Measurements from ENCODE around the gene CDK14.

CDK14 gene

DNA sequence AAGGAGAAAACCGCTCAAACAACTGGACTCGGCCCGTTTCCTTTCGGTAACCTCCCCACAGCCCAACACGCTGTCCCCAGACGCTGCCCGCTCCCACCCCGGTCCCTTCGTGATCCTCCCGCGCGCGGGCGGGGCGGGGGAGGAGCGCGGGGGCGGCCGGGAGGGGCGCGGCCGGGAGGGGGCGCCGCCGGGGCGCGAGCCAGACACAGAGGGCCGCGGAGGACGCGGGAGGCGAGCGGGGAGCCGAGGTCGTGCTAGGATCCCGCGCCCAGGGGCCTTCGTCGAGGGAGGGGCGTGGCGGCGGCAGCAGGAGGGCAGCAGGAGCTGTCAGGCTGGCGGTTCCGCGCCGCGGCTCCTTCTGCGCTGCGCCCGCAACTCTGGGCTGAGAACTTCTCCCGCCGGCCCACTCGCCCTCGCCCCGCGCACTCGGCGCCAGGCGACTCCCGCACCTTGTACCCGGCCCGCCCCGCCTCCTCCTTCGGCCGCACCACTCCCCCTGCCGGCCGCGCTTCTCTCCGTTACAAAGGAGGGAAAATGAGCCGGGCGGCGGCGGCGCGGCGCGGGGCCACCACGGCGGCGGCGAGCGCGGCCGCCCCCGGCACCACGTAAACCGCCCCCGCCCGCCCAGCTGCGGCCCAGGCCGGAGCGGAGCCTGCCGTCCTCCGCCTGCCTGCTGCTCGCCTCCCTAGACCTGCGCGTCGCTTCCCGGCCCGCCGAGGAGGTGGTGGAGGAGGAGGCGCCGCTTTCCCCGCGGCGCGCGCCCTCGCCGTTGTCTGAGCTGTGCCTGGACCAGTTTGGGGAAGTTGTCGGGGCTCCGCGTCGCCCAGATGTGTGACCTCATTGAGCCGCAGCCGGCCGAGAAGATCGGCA lies at the start of gene CDK14:
CDK14 (plus strand) TSS at position 521 of the 870 bp plus-strand sequence; CDS start at position 828, 307 bp downstream.
- DNase-seq, result peak in 1 of 2 experiments; percentile 63

DNA sequence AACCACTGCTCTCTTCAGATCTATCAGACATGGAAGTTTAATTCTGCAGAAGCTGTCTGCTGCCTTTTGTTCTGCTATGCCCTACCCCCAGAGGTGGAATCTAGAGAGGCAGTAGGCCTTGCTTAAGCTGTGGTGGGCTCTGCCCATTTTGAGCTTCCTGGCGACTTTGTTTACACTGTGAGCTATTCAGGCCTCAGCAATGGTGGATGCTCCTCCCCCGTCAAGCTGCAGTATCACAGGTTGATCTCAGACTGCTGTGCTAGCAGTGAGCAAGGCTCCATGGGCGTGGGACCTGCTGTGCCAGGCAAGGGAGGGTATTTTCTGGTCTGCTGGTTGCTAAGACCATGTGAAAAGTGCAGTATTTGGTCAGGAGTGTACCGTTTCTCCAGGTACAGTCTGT lies 45.1 kb upstream of the CDK14 start:
- no peak for DNase-seq

- DNase-seq, result no peak
Observed at GRCh38 chr7:90552521-90552920, 43.6 kb upstream of the CDK14 start.

DNA sequence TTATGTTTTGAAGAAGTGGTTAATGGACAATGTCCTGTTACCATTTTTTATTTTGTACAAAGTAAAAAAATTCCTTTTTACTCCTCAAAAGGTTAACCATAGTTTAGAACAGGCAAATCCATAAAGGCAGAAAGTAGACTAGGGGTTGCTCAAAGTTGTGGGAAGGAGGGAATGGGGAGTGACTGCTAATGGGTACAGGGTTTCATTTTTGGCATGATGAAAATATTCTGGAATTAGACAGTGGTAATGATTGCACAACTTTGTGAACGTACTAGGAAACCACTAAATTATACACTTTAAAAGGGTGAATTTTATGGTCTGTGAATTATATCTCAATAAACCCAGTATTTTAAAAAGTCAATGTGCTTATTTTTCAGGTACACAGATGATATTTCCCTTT lies 35.4 kb upstream of the CDK14 start:
- DNase-seq, result no peak

GRCh38 chr7:90563286-90563685 lies 32.8 kb upstream of the CDK14 start:
- DNase-seq, result no peak

DNA sequence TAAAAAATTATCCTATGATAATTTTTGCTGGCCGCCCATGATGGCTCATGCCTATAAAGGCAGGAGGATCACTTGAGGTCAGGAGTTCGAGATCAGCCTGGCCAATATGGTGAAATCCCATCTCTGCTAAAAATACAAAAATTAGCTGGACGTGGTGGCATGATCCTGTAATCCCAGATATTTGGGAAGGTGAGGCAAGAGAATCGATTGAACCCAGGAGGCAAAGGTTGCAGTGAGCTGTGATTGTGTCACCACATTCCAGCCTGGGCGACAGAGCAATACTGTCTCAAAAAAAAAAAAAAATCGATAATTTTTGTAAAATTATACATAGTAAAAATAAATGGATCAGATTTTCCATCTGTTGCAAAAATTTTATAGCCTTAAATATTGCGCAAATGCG lies 31.7 kb upstream of the CDK14 start:
- no peak for DNase-seq

GRCh38 chr7:90568213-90568612 lies 27.9 kb upstream of the CDK14 start:
- no peak for DNase-seq

GRCh38 chr7:90569368-90569767 lies 26.8 kb upstream of the CDK14 start:
- no peak for DNase-seq

DNA sequence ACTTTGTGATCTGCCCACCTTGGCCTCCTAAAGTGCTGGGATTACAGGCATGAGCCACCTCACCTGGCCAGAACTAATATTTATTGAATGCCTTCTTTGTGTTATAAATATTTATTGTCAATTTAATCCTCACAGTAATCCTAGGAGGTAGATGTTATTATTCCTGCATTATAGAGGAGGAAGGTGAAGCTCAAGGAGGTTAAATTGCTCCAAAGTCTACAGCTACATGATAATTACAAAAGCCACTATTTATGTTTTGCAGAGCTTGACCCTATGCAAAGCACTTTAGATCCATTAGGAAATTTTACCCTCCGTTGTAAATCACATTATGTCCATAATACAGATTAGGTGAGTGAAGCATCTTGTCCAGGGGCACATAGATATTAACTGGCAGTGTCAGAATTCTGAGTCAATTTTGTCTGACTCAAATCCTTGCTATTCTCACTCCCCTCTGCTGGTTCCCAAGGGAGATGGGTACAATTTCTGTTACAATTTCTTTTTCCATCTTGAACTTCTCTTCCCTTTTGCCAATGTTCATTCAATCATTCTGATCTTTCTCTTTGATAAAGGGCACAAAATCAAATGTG lies 25.7 kb upstream of the CDK14 start:
- no peak for DNase-seq

GRCh38 chr7:90574146-90574819 lies 21.8 kb upstream of the CDK14 start:
- no peak for DNase-seq

- no peak for DNase-seq
Observed at GRCh38 chr7:90574820-90575187, 21.3 kb upstream of the CDK14 start.

- no peak for DNase-seq
Observed at GRCh38 chr7:90579181-90579688, 16.9 kb upstream of the CDK14 start.

GRCh38 chr7:90580051-90580450 lies 16.1 kb upstream of the CDK14 start:
- DNase-seq, result no peak

DNA sequence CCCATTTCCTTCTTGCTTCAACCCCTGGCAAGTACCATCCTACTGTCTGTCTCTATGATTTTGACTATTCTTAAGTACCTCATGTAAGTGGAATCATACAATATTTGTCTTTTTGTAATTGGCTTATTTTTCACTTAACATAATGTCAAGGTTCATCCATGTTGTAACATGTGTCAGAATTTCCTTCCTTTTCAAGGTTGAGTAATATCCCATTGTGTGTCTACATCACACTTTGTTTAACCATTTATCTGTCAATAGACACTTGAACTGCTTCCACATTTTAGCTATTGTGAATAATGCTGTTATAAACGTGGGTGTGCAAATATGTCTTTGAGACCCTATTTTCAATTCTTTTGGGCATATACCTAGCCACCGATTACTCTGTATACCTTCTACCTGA lies 14.0 kb upstream of the CDK14 start:
- no peak for DNase-seq

DNA sequence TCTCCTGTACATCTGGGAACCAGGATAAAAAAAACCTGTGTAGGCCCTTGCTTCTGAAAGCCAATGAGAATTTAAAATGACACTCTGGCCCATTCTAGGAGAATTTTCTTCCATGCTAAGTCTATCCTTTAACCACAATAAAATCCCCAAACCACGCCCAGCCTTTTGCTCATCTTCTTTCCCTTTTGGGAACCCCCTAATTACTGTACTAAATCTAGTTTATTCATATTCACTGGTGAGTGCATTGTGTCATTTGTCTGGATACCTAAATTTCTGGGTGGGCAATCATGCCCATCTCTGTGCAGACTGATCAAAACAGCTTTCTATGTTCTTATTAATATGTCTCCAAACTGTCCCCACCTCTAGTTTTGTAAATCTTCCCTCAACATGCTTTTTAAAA lies 11.7 kb upstream of the CDK14 start:
- no peak for DNase-seq

GRCh38 chr7:90586091-90586490 lies 10.0 kb upstream of the CDK14 start:
- peak; percentile 8 to 48 for DNase-seq

GRCh38 chr7:90587766-90588165 lies 8.4 kb upstream of the CDK14 start:
- DNase-seq, result no peak

DNA sequence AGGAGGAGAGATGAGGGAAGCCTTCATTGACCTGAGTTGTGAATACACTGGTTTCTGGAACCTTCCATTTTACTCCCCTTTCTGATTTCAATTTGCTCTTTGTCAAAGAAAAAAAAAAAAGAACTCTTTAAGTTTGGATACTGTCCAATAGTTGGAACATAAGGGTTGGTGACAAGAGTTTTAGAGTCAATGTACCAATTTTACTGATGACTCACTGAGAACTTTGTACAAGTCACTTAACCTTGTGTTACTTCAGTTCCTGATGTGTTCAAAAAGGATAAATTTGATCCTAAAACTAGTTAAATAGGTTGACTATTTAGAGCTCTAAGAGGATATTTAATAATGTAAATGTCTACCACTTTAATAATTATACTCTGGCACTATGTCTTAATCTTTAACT lies 4.1 kb upstream of the CDK14 start:
- DNase-seq, result no peak

- DNase-seq, result no peak
Observed at GRCh38 chr7:90593205-90593604, 2.9 kb upstream of the CDK14 start.

- DNase-seq, result peak in 1 of 2 experiments; percentile 37
Observed at GRCh38 chr7:90594751-90595317, 1.3 kb upstream of the CDK14 start.

- no peak for DNase-seq
Observed at GRCh38 chr7:90595342-90595800, 750 bp upstream of the CDK14 start.

- DNase-seq, result peak in 1 of 2 experiments; percentile 17
Observed at GRCh38 chr7:90596671-90597562, 796 bp downstream of the CDK14 start.

All from NCI-H446 (cell line).